Small intestine (tissue), 7 donors: ENCODE results near the gene S100A12. TPM values are rescaled to one million over a fixed set of nuclear protein-coding genes. Genes with fewer than 3 reads are reported as not detected.

Source experiments
- DNase-seq, 2 donors: peaks; one replicate each; pipeline versions ENCODE4 v3.0.0 to v3.0.0-alpha.2; 2013
- FAIRE-seq: peaks from 2 replicates; lab custom pipeline; 2012; peaks lifted over from hg19 to GRCh38; lab: Jason Lieb, UNC
- H3K27ac ChIP-seq, 3 donors: one replicate each; pipeline ENCODE4 v1.5.1; 2013; ENCODE audit warnings: low read length in 2 of 3, mild to moderate bottlenecking in 2 of 3, control low read depth in 1 of 3, inconsistent platforms in 1 of 3, low read depth in 1 of 3, moderate library complexity in 1 of 3
- H3K27me3 ChIP-seq, 3 donors: one replicate each; pipeline ENCODE4 v1.6.1; 2013; ENCODE audit warnings: low read length in 3 of 3, inconsistent platforms in 1 of 3; ENCODE audit not compliant: control insufficient read depth in 3 of 3, insufficient read depth in 3 of 3
- H3K36me3 ChIP-seq, 3 donors: one replicate each; pipeline ENCODE4 v1.6.1; 2013; ENCODE audit warnings: low read length in 3 of 3, inconsistent platforms in 1 of 3, low read depth in 1 of 3, mild to moderate bottlenecking in 1 of 3, moderate library complexity in 1 of 3; ENCODE audit not compliant: control insufficient read depth in 3 of 3, insufficient read depth in 2 of 3
- H3K4me1 ChIP-seq, 3 donors: one replicate each; pipeline ENCODE4 v1.6.1; 2013; ENCODE audit warnings: low read length in 2 of 3, inconsistent platforms in 1 of 3, low read depth in 1 of 3, mild to moderate bottlenecking in 1 of 3, moderate library complexity in 1 of 3; ENCODE audit not compliant: control insufficient read depth in 3 of 3, insufficient read depth in 2 of 3
- H3K4me3 ChIP-seq, 3 donors: one replicate each; pipeline ENCODE4 v1.5.1; 2013; ENCODE audit warnings: low read length in 3 of 3, control low read depth in 1 of 3, inconsistent platforms in 1 of 3, low read depth in 1 of 3, mild to moderate bottlenecking in 1 of 3, moderate library complexity in 1 of 3
- H3K9me3 ChIP-seq, 2 donors: one replicate each; pipeline ENCODE4 v1.6.1; 2013; ENCODE audit warnings: low read depth in 1 of 2, low read length in 1 of 2; ENCODE audit not compliant: control insufficient read depth in 2 of 2, insufficient read depth in 1 of 2
- WGBS, 3 donors: extraction: QIAGEN DNeasy Blood & Tissue Kit; methylation state at CpG; one replicate each; pipeline ENCODE4 v1.1.7; 2013; 5-methylcytosine and 5-hydroxymethylcytosine counted together
- polyA plus RNA-seq, 4 donors: library from polyadenylated mRNA; stranded (reverse) in 3 of 4; unstranded in 1 of 4; fragments of 200-250 nt in 3 of 4; fragments of 120-200 nt in 1 of 4; gene quantifications; one replicate each; pipeline versions ENCODE4 v1.2.1 to v1.2.3, GENCODE V29; 2013
- donor health status: healthy with polysubstance abuse.
- donor health status: control.
- donor health status: control.
- donor health status: Bipolar disorder and iron deficiency.
- donor health status: healthy.

The S100A12 gene
- polyA plus RNA-seq, 4 donors: 0.85 to 6.7 (median 2.8) TPM; not detected in 1

GRCh38 chr1:153393926-153394325, 18.5 kb upstream of the S100A12 start:
- FAIRE-seq (no peak), DNase-seq (no peak)
- H3K27me3 ChIP-seq: no peaks in the 10 kb centered on the region
- H3K4me1 ChIP-seq: no peaks in the 10 kb centered on the region
- H3K36me3 ChIP-seq: no peaks in the 10 kb centered on the region
- no peaks in the 10 kb centered on the region for H3K9me3 ChIP-seq
- no peak overlapping the region for H3K27ac ChIP-seq
- no peak overlapping the region for H3K4me3 ChIP-seq
- 73 to 82% (median 76%) methylated on average over 6 of the region's 6 CpGs for WGBS, 3 donors

DNA sequence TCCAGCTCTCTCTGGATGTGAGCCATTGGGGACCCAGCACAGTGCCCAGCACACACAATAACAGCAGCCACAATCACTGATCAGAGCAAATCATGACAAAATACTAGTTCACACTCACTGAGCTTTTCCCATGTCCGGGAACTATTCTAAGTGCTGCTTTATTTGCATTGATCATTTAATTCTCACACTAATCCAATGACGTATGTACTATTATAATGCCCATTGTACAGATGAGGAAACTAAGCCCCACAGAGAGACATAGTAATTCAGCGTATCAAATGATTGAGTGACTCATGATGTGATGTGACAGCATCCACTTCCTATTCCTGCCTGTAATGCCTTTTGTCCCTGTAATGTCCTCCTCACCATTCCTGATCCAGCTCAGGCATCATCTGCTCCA, 17.4 kb upstream of the S100A12 start:
- Histone ChIP-seq H3K4me1 (no peaks in the 10 kb centered on the region), H3K36me3 (no peaks in the 10 kb centered on the region), H3K4me3 (no peak overlapping the region), H3K9me3 (no peaks in the 10 kb centered on the region), H3K27ac (no peak overlapping the region), H3K27me3 (no peaks in the 10 kb centered on the region)
- WGBS, 3 donors: 80 to 86% (median 82%) methylated on average over 3 of the region's 3 CpGs
- no peak for FAIRE-seq
- no peak for DNase-seq

GRCh38 chr1:153392258-153392657, 16.8 kb upstream of the S100A12 start:
- FAIRE-seq (no peak), DNase-seq (no peak)
- H3K36me3 ChIP-seq: no peaks in the 10 kb centered on the region
- H3K4me3 ChIP-seq: no peak overlapping the region
- 56 to 60% (median 60%) methylated on average over 3 of the region's 3 CpGs for WGBS, 3 donors
- no peaks in the 10 kb centered on the region for H3K9me3 ChIP-seq
- H3K27me3 ChIP-seq: no peaks in the 10 kb centered on the region
- no peaks in the 10 kb centered on the region for H3K4me1 ChIP-seq
- no peak overlapping the region for H3K27ac ChIP-seq

GRCh38 chr1:153390938-153391710, 15.7 kb upstream of the S100A12 start, which contains the start of gene S100A8:
S100A8 (minus strand) TSS chr1:153391073; CDS start chr1:153390535, 538 bp downstream.
- H3K36me3 ChIP-seq: no peaks in the 10 kb centered on the region
- no peaks in the 10 kb centered on the region for H3K9me3 ChIP-seq
- FAIRE-seq: no peak
- no peaks in the 10 kb centered on the region for H3K4me1 ChIP-seq
- H3K27me3 ChIP-seq: no peaks in the 10 kb centered on the region
- WGBS, 3 donors: 57 to 70% (median 66%) methylated on average over 7 of the region's 7 CpGs
- H3K4me3 ChIP-seq: no peak within 1 kb of the TSS
- no peak within 1 kb of the TSS for H3K27ac ChIP-seq
- no peak for DNase-seq

- Histone ChIP-seq H3K4me1 (no peaks in the 10 kb centered on the region), H3K9me3 (no peaks in the 10 kb centered on the region), H3K4me3 (no peak overlapping the region), H3K27me3 (no peaks in the 10 kb centered on the region), H3K36me3 (no peaks in the 10 kb centered on the region), H3K27ac (no peak overlapping the region)
- WGBS, 3 donors: 52 to 71% (median 56%) methylated on average over 17 of the region's 17 CpGs
- no peak for DNase-seq
- no peak for FAIRE-seq
Measured at GRCh38 chr1:153389973-153390879, 14.8 kb upstream of the S100A12 start.

GRCh38 chr1:153389401-153389800, 14.0 kb upstream of the S100A12 start:
- no peaks in the 10 kb centered on the region for H3K9me3 ChIP-seq
- H3K36me3 ChIP-seq: no peaks in the 10 kb centered on the region
- no peaks in the 10 kb centered on the region for H3K4me1 ChIP-seq
- H3K27ac ChIP-seq: no peak overlapping the region
- FAIRE-seq: no peak
- WGBS, 3 donors: 84 to 88% (median 84%) methylated on average over 1 of the region's 1 CpG
- DNase-seq: no peak
- H3K27me3 ChIP-seq: no peaks in the 10 kb centered on the region
- H3K4me3 ChIP-seq: no peak overlapping the region

GRCh38 chr1:153387785-153388184, 12.4 kb upstream of the S100A12 start:
- Histone ChIP-seq H3K9me3 (no peaks in the 10 kb centered on the region), H3K4me3 (no peak overlapping the region), H3K36me3 (no peaks in the 10 kb centered on the region), H3K27ac (no peak overlapping the region), H3K27me3 (no peaks in the 10 kb centered on the region), H3K4me1 (no peaks in the 10 kb centered on the region)
- FAIRE-seq (no peak), DNase-seq (no peak)
- WGBS, 3 donors: 70 to 81% (median 72%) methylated on average over 4 of the region's 4 CpGs

GRCh38 chr1:153387001-153387400, 11.6 kb upstream of the S100A12 start:
- Histone ChIP-seq H3K9me3 (no peaks in the 10 kb centered on the region), H3K4me1 (no peaks in the 10 kb centered on the region), H3K27ac (no peak overlapping the region), H3K4me3 (no peak overlapping the region), H3K36me3 (no peaks in the 10 kb centered on the region), H3K27me3 (no peaks in the 10 kb centered on the region)
- WGBS, 3 donors: 86 to 90% (median 88%) methylated on average over 4 of the region's 4 CpGs
- FAIRE-seq (no peak), DNase-seq (no peak)
